ENCODE data around the gene ADAMTS13.

GRCh38 chr9:133490865-133491655 lies 68.9 kb downstream of the ADAMTS13 start:
- TF ChIP-seq CTCF (IDR thresholded peaks at IDR 0.05; ENCODE audit: poor library complexity, severe bottlenecking) (no peak), REST (IDR thresholded peaks at IDR 0.05; ENCODE audit: borderline replicate concordance) (no peak), TAF1 (IDR thresholded peaks at IDR 0.05; ENCODE audit: low read depth) (no peak), EP300 (conservative IDR thresholded peaks at IDR 0.05; ENCODE audit: poor library complexity, severe bottlenecking) (no peak), MXI1 (conservative IDR thresholded peaks at IDR 0.05; ENCODE audit: poor library complexity, severe bottlenecking) (no peak), POLR2AphosphoS5 (IDR thresholded peaks at IDR 0.05) (no peak), EZH2 (IDR thresholded peaks at IDR 0.05; ENCODE audit: borderline replicate concordance, insufficient read depth, low read length, poor library complexity, severe bottlenecking) (no peak)
